GM12878 (cell line): Measurements from ENCODE around the gene RAP1GDS1.

Source experiments
- BCL11A ChIP-seq: IDR thresholded peaks from 2 replicates; pipeline ENCODE4 v1.6.1; 2011; ENCODE audit warnings: low read depth, low read length
- CEBPB ChIP-seq, 2 experiments: fragments of 150-350 bp in 1 of 2; IDR thresholded peaks; 2 replicates each; pipeline ENCODE4 v1.6.1; 2012 to 2014; ENCODE audit warnings: low read depth in 2 of 2, low read length in 2 of 2, borderline replicate concordance in 1 of 2, inconsistent platforms in 1 of 2
- CTCF ChIP-seq, 3 experiments: IDR thresholded peaks in 2 of 3; conservative IDR thresholded peaks in 1 of 3; 2 replicates each; pipeline ENCODE4 v1.5.1; 2011; ENCODE audit warnings: low read depth in 3 of 3, low read length in 3 of 3, mild to moderate bottlenecking in 3 of 3, control low read depth in 2 of 3, moderate library complexity in 2 of 3, inconsistent platforms in 1 of 3, mixed read lengths in 1 of 3; ENCODE audit not compliant: control insufficient read depth in 2 of 3, insufficient read depth in 1 of 3; ENCODE audit errors: extremely low read depth in 1 of 3
- E2F4 ChIP-seq: IDR thresholded peaks from 2 replicates; pipeline ENCODE4 v1.6.1; 2012; ENCODE audit warnings: low read depth, low read length, improper control_type of control experiment
- EP300 ChIP-seq, 2 experiments: fragments of 150-350 bp in 1 of 2; IDR thresholded peaks; 2 replicates each; pipeline ENCODE4 v1.6.1; 2011 to 2012; ENCODE audit warnings: low read depth in 2 of 2, low read length in 2 of 2, borderline replicate concordance in 1 of 2, improper control_type of control experiment in 1 of 2, inconsistent platforms in 1 of 2; ENCODE audit not compliant: control insufficient read depth in 1 of 2
- NRF1 ChIP-seq: conservative IDR thresholded peaks from 2 replicates; pipeline ENCODE4 v1.6.1; 2011; ENCODE audit warnings: mild to moderate bottlenecking, low read depth, low read length, improper control_type of control experiment
- POLR2A ChIP-seq: IDR thresholded peaks from 2 replicates; pipeline ENCODE4 v1.6.1; 2011; ENCODE audit warnings: low read depth, mild to moderate bottlenecking, low read length
- POLR2AphosphoS2 ChIP-seq: IDR thresholded peaks from 2 replicates; pipeline ENCODE4 v1.6.1; 2011; ENCODE audit warnings: low read depth, mild to moderate bottlenecking, low read length, improper control_type of control experiment, moderate library complexity
- POLR2AphosphoS5 ChIP-seq: IDR thresholded peaks from 2 replicates; pipeline ENCODE4 v1.6.1; 2011; ENCODE audit warnings: mild to moderate bottlenecking, low read length, inconsistent platforms
- RCOR1 ChIP-seq: conservative IDR thresholded peaks from 2 replicates; pipeline ENCODE4 v1.6.1; 2012; ENCODE audit warnings: low read depth, low read length, improper control_type of control experiment
- SIX5 ChIP-seq: IDR thresholded peaks from 2 replicates; pipeline ENCODE4 v1.6.1; 2011; ENCODE audit warnings: mild to moderate bottlenecking, low read depth, low read length, moderate library complexity; ENCODE audit not compliant: severe bottlenecking
- TARDBP ChIP-seq: IDR thresholded peaks from 2 replicates; pipeline ENCODE4 v1.6.1; 2016; ENCODE audit warnings: borderline replicate concordance
- WRNIP1 ChIP-seq: IDR thresholded peaks from 2 replicates; pipeline ENCODE4 v1.6.1; 2011; ENCODE audit warnings: low read depth, low read length, improper control_type of control experiment, borderline replicate concordance
- TF ChIP-seq, protein P1 (sequence below): IDR thresholded peaks from 2 replicates; pipeline ENCODE4 v1.6.1; 2012; ENCODE audit warnings: low read depth, low read length, improper control_type of control experiment

GRCh38 chr4:98358630-98359248, 97.6 kb downstream of the RAP1GDS1 start:
- no peak for TF ChIP-seq BCL11A
- TF ChIP-seq CTCF (IDR thresholded peaks at IDR 0.05 in 2 of 3, conservative IDR thresholded peaks at IDR 0.05 in 1 of 3; ENCODE audit: control insufficient read depth in 2 of 3, extremely low read depth in 1 of 3, insufficient read depth in 1 of 3, low read depth in 3 of 3, low read length in 3 of 3), result no peak
- TF ChIP-seq, protein P1, sequence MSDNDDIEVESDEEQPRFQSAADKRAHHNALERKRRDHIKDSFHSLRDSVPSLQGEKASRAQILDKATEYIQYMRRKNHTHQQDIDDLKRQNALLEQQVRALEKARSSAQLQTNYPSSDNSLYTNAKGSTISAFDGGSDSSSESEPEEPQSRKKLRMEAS, result no peak
- TF ChIP-seq WRNIP1, result no peak
- TF ChIP-seq TARDBP, result no peak
- no peak for TF ChIP-seq EP300 (IDR thresholded peaks at IDR 0.05; ENCODE audit: borderline replicate concordance in 1 of 2, control insufficient read depth in 1 of 2, low read depth in 2 of 2, low read length in 2 of 2)
- no peak for TF ChIP-seq POLR2AphosphoS5
- no peak for TF ChIP-seq CEBPB (IDR thresholded peaks at IDR 0.05; ENCODE audit: borderline replicate concordance in 1 of 2, low read depth in 2 of 2, low read length in 2 of 2)
- no peak for TF ChIP-seq SIX5
- no peak for TF ChIP-seq POLR2AphosphoS2
- no peak for TF ChIP-seq NRF1
- no peak for TF ChIP-seq RCOR1
- TF ChIP-seq POLR2A, result no peak
- TF ChIP-seq E2F4, result no peak
